Heart left ventricle (tissue), 16 donors: ENCODE data around the gene WDR48. TPM values are rescaled to one million over a fixed set of nuclear protein-coding genes. Genes with fewer than 3 reads are reported as not detected.

ENCODE experiments used
- ATAC-seq, 4 donors: fragments of 200-7000 bp; cut with Tn5 transposase; one replicate each; pipeline ENCODE4 v1.9.1; 2020 to 2022; ENCODE audit warnings: moderate library complexity in 4 of 4, mild to moderate bottlenecking in 3 of 4, moderate number of reproducible peaks in 1 of 4
- DNase-seq, 5 donors: peaks; one replicate each; pipeline ENCODE4 v3.0.0-alpha.2; 2020
- H3K27ac ChIP-seq, 12 donors: fragments of 200-600 bp; sonication (generic) in 4 of 12; one replicate each; pipeline versions ENCODE4 v1.5.0 to v1.8.0; 2016 to 2022; ENCODE audit warnings: mild to moderate bottlenecking in 2 of 12
- H3K27me3 ChIP-seq, 9 donors: fragments of 200-600 bp; sonication (generic) in 2 of 9; one replicate each; pipeline versions ENCODE4 v1.5.1 to v1.8.0; 2016 to 2022; ENCODE audit warnings: mild to moderate bottlenecking in 3 of 9
- H3K36me3 ChIP-seq, 9 donors: fragments of 200-600 bp; sonication (generic) in 2 of 9; one replicate each; pipeline versions ENCODE4 v1.5.0 to v1.8.0; 2018 to 2022; ENCODE audit warnings: mild to moderate bottlenecking in 2 of 9
- H3K4me1 ChIP-seq, 12 donors: fragments of 200-600 bp; sonication (generic) in 4 of 12; one replicate each; pipeline versions ENCODE4 v1.5.0 to v1.8.0; 2016 to 2022; ENCODE audit warnings: mild to moderate bottlenecking in 3 of 12
- H3K4me3 ChIP-seq, 12 donors: fragments of 200-600 bp; sonication (generic) in 4 of 12; one replicate each; pipeline versions ENCODE4 v1.5.0 to v1.8.0; 2017 to 2022; ENCODE audit warnings: mild to moderate bottlenecking in 9 of 12, moderate library complexity in 4 of 12
- H3K9me3 ChIP-seq, 12 donors: fragments of 200-600 bp; sonication (generic) in 4 of 12; one replicate each; pipeline versions ENCODE4 v1.5.0 to v1.8.0; 2016 to 2022; ENCODE audit warnings: mild to moderate bottlenecking in 1 of 12
- POLR2A ChIP-seq, 2 donors: fragments of 450-650 bp; IDR thresholded peaks; one replicate each; pipeline ENCODE4 v1.6.1; 2017; ENCODE audit warnings: antibody characterized with exemption in 2 of 2, mild to moderate bottlenecking in 2 of 2, moderate library complexity in 2 of 2
- WGBS, 4 donors: extraction: QIAGEN DNeasy Blood & Tissue Kit in 2 of 4; methylation state at CpG; one replicate each; pipeline versions ENCODE4 v1.1.5 to v1.1.7; 2013 to 2018; 5-methylcytosine and 5-hydroxymethylcytosine counted together
- intact Hi-C, 10 donors: fragments of 100-400 bp; cut with DNase I; formaldehyde crosslinking; loops; one replicate each; pipeline versions ENCODE4 v1.11.1 to v1.14.2; 2022
- polyA plus RNA-seq, 2 donors: library from polyadenylated mRNA; stranded (reverse); fragments of 200-250 nt; gene quantifications; one replicate each; pipeline ENCODE4 v1.2.3, GENCODE V29; 2013
- total RNA-seq, 9 donors: library from RNA; depleted of rRNA in 2 of 9; stranded (reverse); fragments of >200 nt in 2 of 9; fragmentation: NEBNext Ultra II Directional in 3 of 9; extraction: Animal tissue kit (Norgen Biotek cat#: 25700) in 3 of 9; gene quantifications; one replicate each; pipeline versions ENCODE4 v1.1.0 to v1.2.4, GENCODE V29; 2016 to 2023
- TF ChIP-seq, protein P1 (sequence below), 12 donors: fragments of 200-600 bp; sonication (generic) in 4 of 12; IDR thresholded peaks; one replicate each; pipeline versions ENCODE4 v1.5.0 to v1.8.0; 2018 to 2022; ENCODE audit warnings: antibody characterized with exemption in 12 of 12, mild to moderate bottlenecking in 5 of 12
- donor health status: ischemic (EF 13 %, LVEDD 7.1; RV severe dilation, severe dysfunction).
- donor health status: healthy with polysubstance abuse.
- donor health status: DM: no; HTN: yes; CAD: no.
- donor health status: DM: no; HTN: no; CAD: no.
- donor health status: ischemic (EF 25% LVEDD 6.9; RV normal size, moderate dysfunction).
- donor health status: ischemic (EF 25% LVEDD 5.7; RV mildly dilated, moderate dysfunction).
- donor health status: healthy.
- donor health status: DM: yes; HTN: yes; CAD: no.
- donor health status: ischemic (EF 35%, LVEDD 5.7; RV mildly dilated, moderate dysfunction).
- donor health status: nonischemic (EF 11% LVEDD 7.7; RV severe dilation, severe dysfunction).
- donor health status: DM: yes; HTN: yes; CAD: no.
- donor health status: PGD.
- donor health status: ischemic (EF 29% LVEDD 5.4; RV normal size, mild dysfunction).
- donor health status: nonischemic (EF 23%, LVEDD 6.1; RV moderate dilation, normal function).

The WDR48 gene
- total and polyA plus RNA-seq, 11 donors, result 8.0 to 35.4 (median 22.5) TPM

DNA sequence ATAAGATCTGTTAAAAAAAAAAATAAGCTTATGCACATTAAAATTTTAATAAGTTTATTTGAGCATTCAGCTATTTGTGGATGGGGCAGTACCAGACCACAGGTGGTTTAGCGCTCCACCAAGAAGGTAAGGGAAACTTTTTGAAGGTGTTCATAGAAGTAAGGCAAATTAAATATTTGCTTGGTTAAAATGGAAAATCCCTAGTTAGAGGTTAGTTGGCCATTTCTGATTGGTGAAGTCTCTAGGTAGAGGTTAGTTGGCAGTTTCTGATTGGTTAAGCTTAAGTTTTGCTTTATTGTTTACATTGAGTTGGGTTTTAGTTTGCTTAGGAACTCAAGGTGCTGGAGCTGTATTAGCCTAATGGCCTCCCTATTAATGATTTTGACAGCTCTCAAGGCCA is 30.8 kb upstream of the WDR48 start:
- 89 to 100% (median 98%) methylated on average over 1 of the region's 1 CpG for WGBS, 4 donors

DNA sequence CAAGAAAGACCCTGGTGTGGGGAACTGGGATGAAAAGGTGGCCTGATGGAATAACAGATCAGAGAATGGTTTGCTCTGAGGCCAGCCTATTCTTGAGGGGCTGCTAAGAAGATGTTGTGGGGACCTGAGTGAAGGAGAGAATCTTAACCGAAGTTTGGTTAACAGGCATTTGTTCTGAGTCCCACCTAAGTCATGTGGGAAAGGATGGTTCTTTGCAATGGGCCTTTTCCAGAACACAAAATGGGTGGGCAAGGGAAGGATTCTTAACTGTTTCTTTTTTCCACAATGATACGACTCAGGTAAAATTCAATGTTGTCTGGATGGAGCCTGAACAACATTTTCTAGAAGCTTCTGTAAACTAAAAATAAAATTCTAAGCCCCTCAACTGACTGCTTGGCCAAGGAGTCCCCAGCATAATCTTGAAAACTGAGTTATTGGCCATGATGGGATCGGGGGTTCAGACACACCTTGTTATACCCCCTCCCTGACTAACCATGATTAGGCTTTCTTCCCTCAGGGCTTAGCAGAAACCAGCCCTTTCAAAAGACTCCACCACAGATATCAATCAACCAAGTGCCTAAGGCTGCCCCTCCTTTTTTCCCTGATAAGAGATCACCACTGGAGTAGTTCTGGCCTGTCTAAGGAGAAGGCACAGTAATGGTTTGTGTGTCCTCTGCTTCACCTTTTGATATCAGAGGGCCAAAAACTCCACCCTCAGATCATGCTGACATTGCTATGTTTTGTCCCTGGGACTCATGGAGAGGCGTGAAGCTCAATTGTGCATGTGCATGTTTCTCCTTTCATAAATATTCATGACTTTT is 30.1 kb upstream of the WDR48 start:
- no peaks in the 10 kb centered on the region for H3K9me3 ChIP-seq
- ATAC-seq, result no peak
- intact Hi-C loops, result no loop called here
- 82 to 90% (median 84%) methylated on average over 4 of the region's 4 CpGs for WGBS, 4 donors
- H3K27me3 ChIP-seq, result peaks cover 0 to 7% (median 0%) of the 10 kb centered on the region in 9 donors
- TF ChIP-seq, protein P1, sequence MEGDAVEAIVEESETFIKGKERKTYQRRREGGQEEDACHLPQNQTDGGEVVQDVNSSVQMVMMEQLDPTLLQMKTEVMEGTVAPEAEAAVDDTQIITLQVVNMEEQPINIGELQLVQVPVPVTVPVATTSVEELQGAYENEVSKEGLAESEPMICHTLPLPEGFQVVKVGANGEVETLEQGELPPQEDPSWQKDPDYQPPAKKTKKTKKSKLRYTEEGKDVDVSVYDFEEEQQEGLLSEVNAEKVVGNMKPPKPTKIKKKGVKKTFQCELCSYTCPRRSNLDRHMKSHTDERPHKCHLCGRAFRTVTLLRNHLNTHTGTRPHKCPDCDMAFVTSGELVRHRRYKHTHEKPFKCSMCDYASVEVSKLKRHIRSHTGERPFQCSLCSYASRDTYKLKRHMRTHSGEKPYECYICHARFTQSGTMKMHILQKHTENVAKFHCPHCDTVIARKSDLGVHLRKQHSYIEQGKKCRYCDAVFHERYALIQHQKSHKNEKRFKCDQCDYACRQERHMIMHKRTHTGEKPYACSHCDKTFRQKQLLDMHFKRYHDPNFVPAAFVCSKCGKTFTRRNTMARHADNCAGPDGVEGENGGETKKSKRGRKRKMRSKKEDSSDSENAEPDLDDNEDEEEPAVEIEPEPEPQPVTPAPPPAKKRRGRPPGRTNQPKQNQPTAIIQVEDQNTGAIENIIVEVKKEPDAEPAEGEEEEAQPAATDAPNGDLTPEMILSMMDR (IDR thresholded peaks at IDR 0.05), result no peak
- H3K4me1 ChIP-seq, result peaks cover 0 to 4% (median 0%) of the 10 kb centered on the region in 12 donors
- DNase-seq, result no peak
- H3K36me3 ChIP-seq, result no peaks in the 10 kb centered on the region
- H3K27ac ChIP-seq, result no peak overlapping the region
- no peak overlapping the region for H3K4me3 ChIP-seq

More for the DNA sequence above, 30.8 kb upstream of the WDR48 start:
- DNase-seq, result no peak
- no peaks in the 10 kb centered on the region for H3K36me3 ChIP-seq
- no peak overlapping the region for H3K27ac ChIP-seq
- H3K4me1 ChIP-seq, result no peaks in the 10 kb centered on the region
- no peak overlapping the region for H3K4me3 ChIP-seq
- intact Hi-C loops, result no loop called here
- ATAC-seq, result no peak
- TF ChIP-seq, protein P1 (IDR thresholded peaks at IDR 0.05), result no peak
- TF ChIP-seq POLR2A (IDR thresholded peaks at IDR 0.05), result no peak
- peaks cover 0 to 7% (median 0%) of the 10 kb centered on the region in 9 donors for H3K27me3 ChIP-seq
- H3K9me3 ChIP-seq, result no peaks in the 10 kb centered on the region

DNA sequence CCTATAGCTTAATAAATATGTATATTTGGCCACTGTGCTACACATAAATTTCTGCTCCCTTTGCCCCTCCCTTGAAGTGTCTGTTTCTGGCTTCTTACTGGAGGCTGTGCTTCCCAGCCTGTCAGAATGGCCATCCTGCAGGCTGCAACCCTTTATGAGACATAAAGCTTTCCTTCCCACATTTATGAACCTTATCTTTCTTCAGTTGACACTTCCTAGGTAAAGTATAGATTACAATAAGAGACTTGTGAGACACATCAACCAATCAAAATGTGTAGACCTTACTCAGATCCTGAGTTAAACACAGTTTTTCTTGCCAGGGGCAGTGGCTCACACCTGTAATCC is 29.6 kb upstream of the WDR48 start:
- ATAC-seq, result no peak

DNA sequence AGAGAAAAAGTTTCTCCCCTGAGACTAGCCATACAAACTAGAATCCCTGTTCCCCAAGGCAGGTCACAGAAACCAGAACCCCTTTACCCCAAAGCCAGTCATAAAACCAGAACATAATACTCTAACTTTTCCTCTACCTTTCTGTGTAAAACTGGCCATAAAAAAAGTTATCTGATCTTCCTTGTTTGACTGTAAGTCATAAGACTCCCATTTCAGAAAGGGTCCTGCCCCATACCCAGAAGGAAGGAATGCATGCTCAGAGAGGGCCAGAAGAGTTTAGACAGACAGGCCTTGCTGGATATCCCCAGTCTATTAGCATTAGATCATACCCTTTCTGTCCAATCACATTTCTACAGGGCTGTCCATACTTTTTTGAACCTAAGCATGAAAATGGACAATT is 27.3 kb upstream of the WDR48 start:
- no peak overlapping the region for H3K27ac ChIP-seq
- peaks cover 0 to 7% (median 0%) of the 10 kb centered on the region in 12 donors for H3K4me1 ChIP-seq
- H3K4me3 ChIP-seq, result no peak overlapping the region
- no peaks in the 10 kb centered on the region for H3K27me3 ChIP-seq
- H3K36me3 ChIP-seq, result no peaks in the 10 kb centered on the region
- intact Hi-C loops, result no loop called here
- DNase-seq (no peak), ATAC-seq (no peak)
- H3K9me3 ChIP-seq, result no peaks in the 10 kb centered on the region
- TF ChIP-seq, protein P1 (IDR thresholded peaks at IDR 0.05), result no peak
- TF ChIP-seq POLR2A (IDR thresholded peaks at IDR 0.05), result no peak

More for the DNA sequence above, 29.6 kb upstream of the WDR48 start:
- TF ChIP-seq, protein P1 (IDR thresholded peaks at IDR 0.05), result no peak
- no peaks in the 10 kb centered on the region for H3K36me3 ChIP-seq
- H3K4me1 ChIP-seq, result peaks cover 0 to 7% (median 0%) of the 10 kb centered on the region in 12 donors
- no peak overlapping the region for H3K27ac ChIP-seq
- peaks cover 0 to 7% (median 0%) of the 10 kb centered on the region in 9 donors for H3K27me3 ChIP-seq
- DNase-seq, result no peak
- no peaks in the 10 kb centered on the region for H3K9me3 ChIP-seq
- intact Hi-C loops, result no loop called here
- H3K4me3 ChIP-seq, result no peak overlapping the region
